ENCODE measurements around the gene SH3GL1. TPM values are rescaled to one million over a fixed set of nuclear protein-coding genes. Genes with fewer than 3 reads are reported as not detected.

SH3GL1 gene
- total and polyA plus RNA-seq, 9 of the 15 experiments (the other 6 are each of a cell fraction or from before 2014, with no cell fraction given): 1.7 to 75.3 (median 25.7) TPM

DNA sequence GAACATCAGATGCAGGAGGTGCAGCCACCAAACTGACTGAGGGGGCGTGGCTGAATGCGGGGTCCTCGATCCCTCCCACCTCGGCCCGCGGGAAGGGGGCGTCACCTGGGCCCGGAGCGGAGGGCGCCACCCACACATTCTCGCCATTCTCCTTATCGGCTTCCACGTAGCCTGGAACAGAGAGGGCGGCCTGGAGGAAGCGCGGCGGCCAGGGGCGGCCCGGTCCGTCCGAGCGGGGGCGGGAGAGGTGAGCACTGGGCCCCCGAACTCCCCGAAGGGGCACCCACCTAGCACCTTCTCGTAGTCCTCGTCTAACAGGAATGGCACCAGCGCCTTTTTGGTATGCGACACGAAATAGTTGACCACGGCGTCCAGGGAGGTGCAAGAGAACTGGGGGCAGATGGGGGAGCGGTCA is 73.5 kb downstream of the SH3GL1 start (continued):
- TF ChIP-seq NELFE (IDR thresholded peaks at IDR 0.05; ENCODE audit: insufficient read depth, insufficient read length) (no peak), TGIF2 (CRISPR knock-in tag; IDR thresholded peaks at IDR 0.05) (no peak), CUX1 (CRISPR knock-in tag; IDR thresholded peaks at IDR 0.05) (no peak), ZNF609 (CRISPR knock-in tag; IDR thresholded peaks at IDR 0.05; ENCODE audit: borderline replicate concordance) (no peak), SIX5 (IDR thresholded peaks at IDR 0.05; ENCODE audit: borderline replicate concordance in 1 of 2, insufficient read depth in 1 of 2, low read depth in 1 of 2, low read length in 2 of 2) (no peak), ZNF644 (tag; IDR thresholded peaks at IDR 0.05; ENCODE audit: low read depth) (no peak)
- TF ChIP-seq, protein P1, sequence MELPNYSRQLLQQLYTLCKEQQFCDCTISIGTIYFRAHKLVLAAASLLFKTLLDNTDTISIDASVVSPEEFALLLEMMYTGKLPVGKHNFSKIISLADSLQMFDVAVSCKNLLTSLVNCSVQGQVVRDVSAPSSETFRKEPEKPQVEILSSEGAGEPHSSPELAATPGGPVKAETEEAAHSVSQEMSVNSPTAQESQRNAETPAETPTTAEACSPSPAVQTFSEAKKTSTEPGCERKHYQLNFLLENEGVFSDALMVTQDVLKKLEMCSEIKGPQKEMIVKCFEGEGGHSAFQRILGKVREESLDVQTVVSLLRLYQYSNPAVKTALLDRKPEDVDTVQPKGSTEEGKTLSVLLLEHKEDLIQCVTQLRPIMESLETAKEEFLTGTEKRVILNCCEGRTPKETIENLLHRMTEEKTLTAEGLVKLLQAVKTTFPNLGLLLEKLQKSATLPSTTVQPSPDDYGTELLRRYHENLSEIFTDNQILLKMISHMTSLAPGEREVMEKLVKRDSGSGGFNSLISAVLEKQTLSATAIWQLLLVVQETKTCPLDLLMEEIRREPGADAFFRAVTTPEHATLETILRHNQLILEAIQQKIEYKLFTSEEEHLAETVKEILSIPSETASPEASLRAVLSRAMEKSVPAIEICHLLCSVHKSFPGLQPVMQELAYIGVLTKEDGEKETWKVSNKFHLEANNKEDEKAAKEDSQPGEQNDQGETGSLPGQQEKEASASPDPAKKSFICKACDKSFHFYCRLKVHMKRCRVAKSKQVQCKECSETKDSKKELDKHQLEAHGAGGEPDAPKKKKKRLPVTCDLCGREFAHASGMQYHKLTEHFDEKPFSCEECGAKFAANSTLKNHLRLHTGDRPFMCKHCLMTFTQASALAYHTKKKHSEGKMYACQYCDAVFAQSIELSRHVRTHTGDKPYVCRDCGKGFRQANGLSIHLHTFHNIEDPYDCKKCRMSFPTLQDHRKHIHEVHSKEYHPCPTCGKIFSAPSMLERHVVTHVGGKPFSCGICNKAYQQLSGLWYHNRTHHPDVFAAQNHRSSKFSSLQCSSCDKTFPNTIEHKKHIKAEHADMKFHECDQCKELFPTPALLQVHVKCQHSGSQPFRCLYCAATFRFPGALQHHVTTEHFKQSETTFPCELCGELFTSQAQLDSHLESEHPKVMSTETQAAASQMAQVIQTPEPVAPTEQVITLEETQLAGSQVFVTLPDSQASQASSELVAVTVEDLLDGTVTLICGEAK (IDR thresholded peaks at IDR 0.05): no peak
- TF ChIP-seq, protein P1 (CRISPR knock-in tag; IDR thresholded peaks at IDR 0.05): no peak

All from K562 (cell line).